Mucosa of descending colon (tissue), 3 donors: ENCODE measurements around the gene SLC35B4. TPM values are rescaled to one million over a fixed set of nuclear protein-coding genes. Genes with fewer than 3 reads are reported as not detected.
A peak's percentile ranks its signal among the peaks of the same experiment; 100 is the strongest.
"Not testable (repeated sequence)": the region's sequence is repeated elsewhere in the genome, so short reads cannot be mapped to it uniquely, and the experiment has no call there.

Experiments used
- ATAC-seq: fragments of 200-7000 bp; cut with Tn5 transposase; one replicate; pipeline ENCODE4 v1.9.1; 2020; ENCODE audit warnings: mild to moderate bottlenecking, moderate library complexity
- DNase-seq, 3 donors: peaks; one replicate each; pipeline ENCODE4 v3.0.0-alpha.2; 2020
- H3K36me3 ChIP-seq: fragments of 200-600 bp; one replicate; pipeline ENCODE4 v1.8.0; 2021; ENCODE audit warnings: low read depth, mild to moderate bottlenecking
- H3K4me1 ChIP-seq: fragments of 200-600 bp; one replicate; pipeline ENCODE4 v1.8.0; 2021; ENCODE audit warnings: low read depth, mild to moderate bottlenecking
- H3K4me3 ChIP-seq: fragments of 200-600 bp; one replicate; pipeline ENCODE4 v1.8.0; 2021; ENCODE audit warnings: mild to moderate bottlenecking
- H3K9me3 ChIP-seq: fragments of 200-600 bp; one replicate; pipeline ENCODE4 v1.8.0; 2021; ENCODE audit warnings: mild to moderate bottlenecking
- intact Hi-C, 2 donors: fragments of 100-400 bp; cut with DNase I in 1 of 2; cut with micrococcal nuclease in 1 of 2; formaldehyde crosslinking; loops; one replicate each; pipeline versions ENCODE4 v1.11.0 to v1.11.1; 2022; cut with DNase I, micrococcal nuclease
- total RNA-seq, 3 donors: library from RNA; stranded (reverse); fragmentation: NEBNext Ultra II Directional in 2 of 3; extraction: Animal tissue kit (Norgen Biotek cat#: 25700) in 2 of 3; gene quantifications; one replicate each; pipeline versions ENCODE4 v1.2.1 to v1.2.4, GENCODE V29; 2021 to 2023
- TF ChIP-seq, protein P1 (sequence below): fragments of 200-600 bp; IDR thresholded peaks from one replicate; pipeline ENCODE4 v1.8.0; 2022; ENCODE audit warnings: antibody characterized with exemption, mild to moderate bottlenecking
- donor health status: DM: no; HTN: no; CAD: no; lungs with moderate emphysema.
- donor health status: DM: no; HTN: no; CAD: no.
- donor health status: DM: no; HTN: yes; CAD: no.

The SLC35B4 gene
- total RNA-seq, 3 donors from 2014 or later: 6.1 to 14.1 (median 9.0) TPM

DNA sequence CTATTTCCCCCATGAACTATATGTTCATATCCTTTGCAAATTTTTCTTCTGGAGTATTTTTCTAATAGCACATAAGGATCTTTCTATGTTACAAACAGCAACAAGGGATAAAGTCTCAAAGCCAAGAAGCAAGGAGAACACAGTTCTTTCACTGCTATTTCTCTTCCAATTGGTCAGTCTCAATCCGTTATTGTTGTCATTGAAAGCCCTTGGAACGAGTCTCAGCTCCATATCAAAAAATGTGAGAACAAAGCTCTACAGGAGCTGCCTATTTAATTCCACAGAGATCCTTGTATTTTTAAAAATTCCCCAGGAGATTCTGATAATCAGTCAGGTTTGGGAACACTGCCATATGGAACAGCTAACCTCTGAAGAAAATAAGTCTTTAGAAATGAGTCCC lies 15.7 kb downstream of the SLC35B4 start:
- Histone ChIP-seq H3K4me1 (no peaks in the 10 kb centered on the region), H3K4me3 (no peak overlapping the region), H3K9me3 (no peaks in the 10 kb centered on the region), H3K36me3 (no peaks in the 10 kb centered on the region)
- ATAC-seq (no peak), DNase-seq (no peak)
- TF ChIP-seq, protein P1, sequence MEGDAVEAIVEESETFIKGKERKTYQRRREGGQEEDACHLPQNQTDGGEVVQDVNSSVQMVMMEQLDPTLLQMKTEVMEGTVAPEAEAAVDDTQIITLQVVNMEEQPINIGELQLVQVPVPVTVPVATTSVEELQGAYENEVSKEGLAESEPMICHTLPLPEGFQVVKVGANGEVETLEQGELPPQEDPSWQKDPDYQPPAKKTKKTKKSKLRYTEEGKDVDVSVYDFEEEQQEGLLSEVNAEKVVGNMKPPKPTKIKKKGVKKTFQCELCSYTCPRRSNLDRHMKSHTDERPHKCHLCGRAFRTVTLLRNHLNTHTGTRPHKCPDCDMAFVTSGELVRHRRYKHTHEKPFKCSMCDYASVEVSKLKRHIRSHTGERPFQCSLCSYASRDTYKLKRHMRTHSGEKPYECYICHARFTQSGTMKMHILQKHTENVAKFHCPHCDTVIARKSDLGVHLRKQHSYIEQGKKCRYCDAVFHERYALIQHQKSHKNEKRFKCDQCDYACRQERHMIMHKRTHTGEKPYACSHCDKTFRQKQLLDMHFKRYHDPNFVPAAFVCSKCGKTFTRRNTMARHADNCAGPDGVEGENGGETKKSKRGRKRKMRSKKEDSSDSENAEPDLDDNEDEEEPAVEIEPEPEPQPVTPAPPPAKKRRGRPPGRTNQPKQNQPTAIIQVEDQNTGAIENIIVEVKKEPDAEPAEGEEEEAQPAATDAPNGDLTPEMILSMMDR: no peak
- intact Hi-C loops: no loop called here

- no peaks in the 10 kb centered on the region for H3K36me3 ChIP-seq
- H3K9me3 ChIP-seq: no peaks in the 10 kb centered on the region
- intact Hi-C loops: no loop called here
- H3K4me1 ChIP-seq: no peaks in the 10 kb centered on the region
- DNase-seq (peak in 2 of 3 donors; percentile 52 to 63), ATAC-seq (peak; percentile 40)
- no peak overlapping the region for H3K4me3 ChIP-seq
- TF ChIP-seq, protein P1: no peak
Measured at GRCh38 chr7:134298902-134299683, 17.6 kb downstream of the SLC35B4 start.

- DNase-seq (no peak), ATAC-seq (no peak)
- H3K4me1 ChIP-seq: no peaks in the 10 kb centered on the region
- TF ChIP-seq, protein P1: no peak
- intact Hi-C loops: no loop called here
- no peaks in the 10 kb centered on the region for H3K9me3 ChIP-seq
- no peaks in the 10 kb centered on the region for H3K36me3 ChIP-seq
- H3K4me3 ChIP-seq: no peak overlapping the region
Measured at GRCh38 chr7:134297489-134297888, 19.2 kb downstream of the SLC35B4 start.

DNA sequence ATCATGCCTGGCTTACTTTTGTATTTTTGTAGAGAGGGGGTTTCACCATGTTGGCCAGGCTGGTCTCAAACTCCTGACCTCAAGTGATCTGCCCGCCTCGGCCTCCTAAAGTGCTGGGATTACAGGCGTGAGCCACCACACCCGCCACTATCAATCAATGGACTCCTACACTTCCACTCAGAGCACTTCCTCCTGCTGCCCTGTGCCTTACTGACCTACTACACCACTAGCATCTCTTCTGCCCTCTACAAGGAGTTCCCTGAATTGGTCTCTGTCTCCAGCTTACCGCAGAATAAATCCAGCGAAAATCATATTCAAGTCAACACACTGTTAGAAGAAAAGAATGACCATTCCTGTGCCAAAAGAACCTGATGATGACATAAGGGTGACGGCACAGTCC lies 20.7 kb downstream of the SLC35B4 start:
- ATAC-seq, DNase-seq, intact Hi-C loops, H3K4me1 ChIP-seq, H3K9me3 ChIP-seq, H3K36me3 ChIP-seq, H3K4me3 ChIP-seq: not testable (repeated sequence)

GRCh38 chr7:134293002-134293740 lies 23.6 kb downstream of the SLC35B4 start:
- peak in 1 of 3 donors; percentile 50 for DNase-seq
- TF ChIP-seq, protein P1: no peak
- peak; percentile 93 for ATAC-seq
- H3K4me1 ChIP-seq: no peaks in the 10 kb centered on the region
- H3K9me3 ChIP-seq: no peaks in the 10 kb centered on the region
- no peak overlapping the region for H3K4me3 ChIP-seq
- intact Hi-C loops: no loop called here
- no peaks in the 10 kb centered on the region for H3K36me3 ChIP-seq

GRCh38 chr7:134290286-134290685 lies 26.4 kb downstream of the SLC35B4 start:
- TF ChIP-seq, protein P1: no peak
- Histone ChIP-seq H3K4me3 (no peak overlapping the region), H3K36me3 (no peaks in the 10 kb centered on the region), H3K9me3 (no peaks in the 10 kb centered on the region), H3K4me1 (no peaks in the 10 kb centered on the region)
- DNase-seq (no peak), ATAC-seq (no peak)
- intact Hi-C loops: no loop called here
